ENCODE results near the gene APEH.

Gene APEH

GRCh38 chr3:49711489-49711888, 37.3 kb downstream of the APEH start:
- TF ChIP-seq EP300 (IDR thresholded peaks at IDR 0.05; ENCODE audit: borderline replicate concordance) (no peak), TEAD4 (IDR thresholded peaks at IDR 0.05) (no peak), NFIC (IDR thresholded peaks at IDR 0.05) (no peak), RAD21 (IDR thresholded peaks at IDR 0.05; ENCODE audit: low read depth) (no peak), YY1 (IDR thresholded peaks at IDR 0.05; ENCODE audit: low read depth) (no peak), CEBPB (IDR thresholded peaks at IDR 0.05) (no peak), TAF1 (IDR thresholded peaks at IDR 0.05; ENCODE audit: low read depth) (no peak), FOXM1 (IDR thresholded peaks at IDR 0.05; ENCODE audit: borderline replicate concordance, low read depth) (no peak), ZBTB7A (IDR thresholded peaks at IDR 0.05; ENCODE audit: low read depth) (no peak), EGR1 (IDR thresholded peaks at IDR 0.05) (no peak), TCF12 (IDR thresholded peaks at IDR 0.05; ENCODE audit: low read depth) (no peak), CREB1 (IDR thresholded peaks at IDR 0.05; ENCODE audit: low read depth) (no peak)
- TF ChIP-seq, protein P1, sequence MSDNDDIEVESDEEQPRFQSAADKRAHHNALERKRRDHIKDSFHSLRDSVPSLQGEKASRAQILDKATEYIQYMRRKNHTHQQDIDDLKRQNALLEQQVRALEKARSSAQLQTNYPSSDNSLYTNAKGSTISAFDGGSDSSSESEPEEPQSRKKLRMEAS (IDR thresholded peaks at IDR 0.05): no peak
- TF ChIP-seq, protein P2, sequence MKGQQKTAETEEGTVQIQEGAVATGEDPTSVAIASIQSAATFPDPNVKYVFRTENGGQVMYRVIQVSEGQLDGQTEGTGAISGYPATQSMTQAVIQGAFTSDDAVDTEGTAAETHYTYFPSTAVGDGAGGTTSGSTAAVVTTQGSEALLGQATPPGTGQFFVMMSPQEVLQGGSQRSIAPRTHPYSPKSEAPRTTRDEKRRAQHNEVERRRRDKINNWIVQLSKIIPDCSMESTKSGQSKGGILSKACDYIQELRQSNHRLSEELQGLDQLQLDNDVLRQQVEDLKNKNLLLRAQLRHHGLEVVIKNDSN (IDR thresholded peaks at IDR 0.05): no peak
- TF ChIP-seq, protein P3, sequence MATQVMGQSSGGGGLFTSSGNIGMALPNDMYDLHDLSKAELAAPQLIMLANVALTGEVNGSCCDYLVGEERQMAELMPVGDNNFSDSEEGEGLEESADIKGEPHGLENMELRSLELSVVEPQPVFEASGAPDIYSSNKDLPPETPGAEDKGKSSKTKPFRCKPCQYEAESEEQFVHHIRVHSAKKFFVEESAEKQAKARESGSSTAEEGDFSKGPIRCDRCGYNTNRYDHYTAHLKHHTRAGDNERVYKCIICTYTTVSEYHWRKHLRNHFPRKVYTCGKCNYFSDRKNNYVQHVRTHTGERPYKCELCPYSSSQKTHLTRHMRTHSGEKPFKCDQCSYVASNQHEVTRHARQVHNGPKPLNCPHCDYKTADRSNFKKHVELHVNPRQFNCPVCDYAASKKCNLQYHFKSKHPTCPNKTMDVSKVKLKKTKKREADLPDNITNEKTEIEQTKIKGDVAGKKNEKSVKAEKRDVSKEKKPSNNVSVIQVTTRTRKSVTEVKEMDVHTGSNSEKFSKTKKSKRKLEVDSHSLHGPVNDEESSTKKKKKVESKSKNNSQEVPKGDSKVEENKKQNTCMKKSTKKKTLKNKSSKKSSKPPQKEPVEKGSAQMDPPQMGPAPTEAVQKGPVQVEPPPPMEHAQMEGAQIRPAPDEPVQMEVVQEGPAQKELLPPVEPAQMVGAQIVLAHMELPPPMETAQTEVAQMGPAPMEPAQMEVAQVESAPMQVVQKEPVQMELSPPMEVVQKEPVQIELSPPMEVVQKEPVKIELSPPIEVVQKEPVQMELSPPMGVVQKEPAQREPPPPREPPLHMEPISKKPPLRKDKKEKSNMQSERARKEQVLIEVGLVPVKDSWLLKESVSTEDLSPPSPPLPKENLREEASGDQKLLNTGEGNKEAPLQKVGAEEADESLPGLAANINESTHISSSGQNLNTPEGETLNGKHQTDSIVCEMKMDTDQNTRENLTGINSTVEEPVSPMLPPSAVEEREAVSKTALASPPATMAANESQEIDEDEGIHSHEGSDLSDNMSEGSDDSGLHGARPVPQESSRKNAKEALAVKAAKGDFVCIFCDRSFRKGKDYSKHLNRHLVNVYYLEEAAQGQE (IDR thresholded peaks at IDR 0.05; ENCODE audit: low read depth): no peak

GRCh38 chr3:49712166-49712565, 38.0 kb downstream of the APEH start:
- no peak for TF ChIP-seq EGR1 (IDR thresholded peaks at IDR 0.05)
- TF ChIP-seq EP300 (IDR thresholded peaks at IDR 0.05; ENCODE audit: borderline replicate concordance): no peak
- TF ChIP-seq CEBPB (IDR thresholded peaks at IDR 0.05): no peak
- TF ChIP-seq, protein P1 (IDR thresholded peaks at IDR 0.05): no peak
- no peak for TF ChIP-seq RAD21 (IDR thresholded peaks at IDR 0.05; ENCODE audit: low read depth)
- TF ChIP-seq FOXM1 (IDR thresholded peaks at IDR 0.05; ENCODE audit: borderline replicate concordance, low read depth): no peak
- no peak for TF ChIP-seq ZBTB7A (IDR thresholded peaks at IDR 0.05; ENCODE audit: low read depth)
- TF ChIP-seq, protein P3 (IDR thresholded peaks at IDR 0.05; ENCODE audit: low read depth): no peak
- TF ChIP-seq TEAD4 (IDR thresholded peaks at IDR 0.05): no peak

DNA sequence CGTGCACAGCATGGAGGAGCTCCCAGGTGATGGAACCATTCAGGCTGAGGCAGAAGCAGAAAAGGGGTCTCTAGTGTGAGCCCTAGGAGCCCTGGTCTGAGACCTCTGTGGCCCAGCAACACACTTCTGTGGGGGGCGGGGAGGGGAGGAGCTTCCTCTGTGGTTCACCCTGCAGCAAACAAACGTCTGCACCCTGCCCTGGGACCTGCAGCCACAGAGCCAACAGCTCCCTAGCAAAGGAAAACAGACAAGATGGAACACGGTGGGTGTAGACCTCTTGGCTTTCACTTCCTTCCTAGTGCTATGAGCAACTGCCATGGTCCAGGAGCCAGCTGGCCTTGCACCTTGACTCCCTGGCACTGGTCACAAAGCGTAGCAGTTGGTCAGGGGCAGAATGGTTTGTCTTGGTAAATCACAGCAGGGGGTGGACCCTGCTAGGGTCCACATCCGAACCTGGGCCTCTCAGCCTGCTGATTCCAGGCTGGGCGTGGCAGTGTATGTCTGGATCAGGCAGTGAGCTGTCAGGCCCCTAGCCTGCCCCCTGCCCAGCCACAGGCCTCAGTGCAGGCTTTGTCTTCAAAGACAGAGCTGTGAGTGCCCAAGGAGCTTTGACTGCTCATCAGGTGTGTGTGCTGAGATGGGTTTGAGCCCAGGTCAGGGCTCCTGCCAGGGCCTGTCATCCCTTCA, 38.6 kb downstream of the APEH start:
- no peak for TF ChIP-seq NFIC (IDR thresholded peaks at IDR 0.05)
- TF ChIP-seq EP300 (IDR thresholded peaks at IDR 0.05; ENCODE audit: borderline replicate concordance): no peak
- no peak for TF ChIP-seq EGR1 (IDR thresholded peaks at IDR 0.05)
- no peak for TF ChIP-seq RAD21 (IDR thresholded peaks at IDR 0.05; ENCODE audit: low read depth)
- TF ChIP-seq TEAD4 (IDR thresholded peaks at IDR 0.05): no peak
- TF ChIP-seq ZBTB7A (IDR thresholded peaks at IDR 0.05; ENCODE audit: low read depth): no peak
- no peak for TF ChIP-seq TAF1 (IDR thresholded peaks at IDR 0.05; ENCODE audit: low read depth)
- TF ChIP-seq, protein P3 (IDR thresholded peaks at IDR 0.05; ENCODE audit: low read depth): no peak
- TF ChIP-seq FOXM1 (IDR thresholded peaks at IDR 0.05; ENCODE audit: borderline replicate concordance, low read depth): no peak
- TF ChIP-seq, protein P2 (IDR thresholded peaks at IDR 0.05): no peak
- TF ChIP-seq, protein P1 (IDR thresholded peaks at IDR 0.05): no peak
- no peak for TF ChIP-seq CREB1 (IDR thresholded peaks at IDR 0.05; ENCODE audit: low read depth)
- no peak for TF ChIP-seq TCF12 (IDR thresholded peaks at IDR 0.05; ENCODE audit: low read depth)
- no peak for TF ChIP-seq YY1 (IDR thresholded peaks at IDR 0.05; ENCODE audit: low read depth)
- no peak for TF ChIP-seq CEBPB (IDR thresholded peaks at IDR 0.05)
